ENCODE results near the gene CDK1. TPM values are rescaled to one million over a fixed set of nuclear protein-coding genes. Genes with fewer than 3 reads are reported as not detected.

CDK1 gene
- polyA plus RNA-seq, 1 donor (not counting 4 experiments of a cell fraction or from before 2014, with no cell fraction given): 43.8 TPM

GRCh38 chr10:60733826-60734225, 44.5 kb upstream of the CDK1 start:
- TF ChIP-seq EZH2 (IDR thresholded peaks at IDR 0.05; ENCODE audit: low read length): no peak
- no peak for TF ChIP-seq CTCF (optimal IDR thresholded peaks at IDR 0.05 in 1 of 3, IDR thresholded peaks at IDR 0.05 in 1 of 3, conservative IDR thresholded peaks at IDR 0.05 in 1 of 3; ENCODE audit: extremely low read depth in 1 of 3, insufficient read depth in 2 of 3, low read length in 3 of 3)
- H3K36me3 ChIP-seq (ENCODE audit: control insufficient read depth in 2 of 2, extremely low read depth in 1 of 2, insufficient read depth in 2 of 2, low read length in 2 of 2): no peaks in the 10 kb centered on the region
- DNase-seq (ENCODE audit: low read depth, low spot score) (no peak), FAIRE-seq (no peak)
- peak overlapping the region; percentile 88 for H3K4me2 ChIP-seq (ENCODE audit: control insufficient read depth, extremely low read depth, insufficient read depth, low read depth, low read length)
- H3K9ac ChIP-seq (ENCODE audit: control insufficient read depth, extremely low read depth, insufficient read depth, low read length): peak overlapping the region; percentile 79
- H3K27ac ChIP-seq (ENCODE audit: control insufficient read depth, insufficient read depth, low read length): peak overlapping the region; percentile 60
- H3K4me3 ChIP-seq (ENCODE audit: control insufficient read depth in 2 of 3, extremely low read depth in 1 of 3, insufficient read depth in 2 of 3, low read depth in 1 of 3, low read length in 3 of 3): peak overlapping the region; percentile 63 to 77 (median 75)
- H3K9me3 ChIP-seq (ENCODE audit: control insufficient read depth, low read depth, low read length): no peaks in the 10 kb centered on the region
- no peaks in the 10 kb centered on the region for H4K20me1 ChIP-seq (ENCODE audit: control insufficient read depth, extremely low read depth, insufficient read depth, low read length)
- H3K79me2 ChIP-seq (ENCODE audit: control insufficient read depth, insufficient read depth, low read length): peaks cover 21% of the 10 kb centered on the region
- H3K9me1 ChIP-seq (ENCODE audit: control insufficient read depth, extremely low read depth, insufficient read depth, low read length): no peaks in the 10 kb centered on the region
- dilution Hi-C loops (cut with MboI; ENCODE audit: extremely low pct_ligation_motif_present, low sequenced_read_pairs): no loop called here
- H3K4me1 ChIP-seq (ENCODE audit: control insufficient read depth, extremely low read depth, insufficient read depth, low read length): peaks cover 19% of the 10 kb centered on the region
- H2AFZ ChIP-seq (ENCODE audit: control insufficient read depth, low read length): peak overlapping the region; percentile 92
- no peaks in the 10 kb centered on the region for H3K27me3 ChIP-seq (ENCODE audit: control insufficient read depth, extremely low read depth, insufficient read depth, low read length)

GRCh38 chr10:60734226-60734625, 44.1 kb upstream of the CDK1 start:
- Histone ChIP-seq H4K20me1 (ENCODE audit: control insufficient read depth, extremely low read depth, insufficient read depth, low read length) (no peaks in the 10 kb centered on the region), H3K4me2 (ENCODE audit: control insufficient read depth, extremely low read depth, insufficient read depth, low read depth, low read length) (peak overlapping the region; percentile 88), H3K9ac (ENCODE audit: control insufficient read depth, extremely low read depth, insufficient read depth, low read length) (peak overlapping the region; percentile 79), H3K36me3 (ENCODE audit: control insufficient read depth in 2 of 2, extremely low read depth in 1 of 2, insufficient read depth in 2 of 2, low read length in 2 of 2) (no peaks in the 10 kb centered on the region), H2AFZ (ENCODE audit: control insufficient read depth, low read length) (peak overlapping the region; percentile 92), H3K27me3 (ENCODE audit: control insufficient read depth, extremely low read depth, insufficient read depth, low read length) (no peaks in the 10 kb centered on the region), H3K4me3 (ENCODE audit: control insufficient read depth in 2 of 3, extremely low read depth in 1 of 3, insufficient read depth in 2 of 3, low read depth in 1 of 3, low read length in 3 of 3) (peak overlapping the region; percentile 63 to 77 (median 75)), H3K4me1 (ENCODE audit: control insufficient read depth, extremely low read depth, insufficient read depth, low read length) (peaks cover 19% of the 10 kb centered on the region), H3K79me2 (ENCODE audit: control insufficient read depth, insufficient read depth, low read length) (peaks cover 19% of the 10 kb centered on the region), H3K27ac (ENCODE audit: control insufficient read depth, insufficient read depth, low read length) (peak overlapping the region; percentile 60), H3K9me3 (ENCODE audit: control insufficient read depth, low read depth, low read length) (no peaks in the 10 kb centered on the region), H3K9me1 (ENCODE audit: control insufficient read depth, extremely low read depth, insufficient read depth, low read length) (no peaks in the 10 kb centered on the region)
- TF ChIP-seq CTCF (optimal IDR thresholded peaks at IDR 0.05 in 1 of 3, IDR thresholded peaks at IDR 0.05 in 1 of 3, conservative IDR thresholded peaks at IDR 0.05 in 1 of 3; ENCODE audit: extremely low read depth in 1 of 3, insufficient read depth in 2 of 3, low read length in 3 of 3) (no peak), EZH2 (IDR thresholded peaks at IDR 0.05; ENCODE audit: low read length) (no peak)
- dilution Hi-C loops (cut with MboI; ENCODE audit: extremely low pct_ligation_motif_present, low sequenced_read_pairs): no loop called here
- DNase-seq (ENCODE audit: low read depth, low spot score): no peak
- FAIRE-seq: peak; percentile 56
